HG02840 (cell line): ENCODE data around the gene MCM6.

Experiments used
- ATAC-seq: cut with Tn5 transposase; IDR thresholded peaks from one replicate; pipeline ENCODE4 v1.9.1; 2021; ENCODE audit warnings: mild to moderate bottlenecking, moderate library complexity, moderate number of reproducible peaks; ENCODE audit not compliant: unreplicated experiment, low FRiP score

Gene MCM6

GRCh38 chr2:135870571-135870970 lies 5.7 kb downstream of the MCM6 start:
- ATAC-seq = peak; percentile 49

GRCh38 chr2:135863233-135863632 lies 13.0 kb downstream of the MCM6 start:
- no peak for ATAC-seq

- no peak for ATAC-seq
Observed at GRCh38 chr2:135862718-135863117, 13.5 kb downstream of the MCM6 start.

DNA sequence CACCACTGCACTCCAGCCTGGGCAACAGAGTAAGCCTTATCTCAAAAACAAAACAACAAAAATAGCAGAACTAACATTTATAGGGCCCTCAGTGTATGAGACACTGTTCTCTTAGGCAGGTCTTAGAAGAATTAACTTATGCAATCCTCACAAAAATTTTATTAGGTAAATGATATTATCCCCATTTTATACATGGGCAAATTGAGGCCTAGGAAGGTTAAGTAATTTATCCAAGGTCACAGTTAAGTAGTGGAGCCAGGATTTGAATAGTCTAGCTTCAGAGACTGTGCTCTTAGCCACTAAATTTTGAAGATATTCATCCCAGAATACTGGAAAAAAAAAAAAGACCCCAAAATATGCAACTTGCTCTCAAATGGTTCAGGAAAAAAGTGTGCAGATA lies 22.8 kb downstream of the MCM6 start:
- no peak for ATAC-seq

- ATAC-seq = no peak
Observed at GRCh38 chr2:135851858-135852257, 24.4 kb downstream of the MCM6 start.

- ATAC-seq = no peak
Observed at GRCh38 chr2:135850892-135851668, 25.2 kb downstream of the MCM6 start.

DNA sequence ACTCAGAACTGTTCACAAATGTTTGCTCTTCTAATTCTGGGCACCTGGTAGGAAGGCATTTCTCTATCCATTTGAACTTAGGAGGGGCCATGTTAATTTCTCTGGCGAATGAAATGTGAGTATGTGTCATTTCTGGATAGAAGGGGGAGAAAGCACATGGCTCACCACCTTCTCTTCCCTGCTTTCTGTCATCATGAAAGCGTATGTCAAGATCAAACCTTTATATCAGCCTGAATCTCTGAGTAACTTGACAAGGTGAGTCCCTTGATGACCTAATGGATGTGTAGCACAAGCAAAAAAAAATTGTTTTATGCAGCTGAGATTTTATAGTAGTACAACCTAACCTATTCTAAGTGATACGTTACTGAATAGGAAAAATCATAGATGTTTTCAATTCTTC lies 27.2 kb downstream of the MCM6 start:
- no peak for ATAC-seq

GRCh38 chr2:135845997-135846396 lies 30.2 kb downstream of the MCM6 start:
- ATAC-seq = no peak

DNA sequence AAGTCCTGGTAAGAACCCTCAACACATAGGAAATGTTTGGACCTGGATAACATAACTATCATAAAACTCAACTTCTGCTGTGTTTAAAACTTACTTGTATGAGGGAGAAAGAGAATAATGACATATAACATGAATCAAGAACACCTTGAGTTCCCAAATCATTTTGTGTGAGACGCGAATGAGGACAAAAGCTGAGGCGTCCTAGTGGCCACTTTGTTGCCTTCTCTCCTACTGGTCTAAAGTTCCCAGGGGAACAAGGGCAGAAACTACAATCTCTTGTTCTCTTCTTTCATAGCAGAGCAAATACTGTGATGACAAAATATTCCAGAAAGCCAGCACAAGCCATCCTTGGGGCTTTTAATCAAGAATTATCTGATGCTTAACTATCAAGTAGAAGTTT lies 31.0 kb downstream of the MCM6 start:
- no peak for ATAC-seq

DNA sequence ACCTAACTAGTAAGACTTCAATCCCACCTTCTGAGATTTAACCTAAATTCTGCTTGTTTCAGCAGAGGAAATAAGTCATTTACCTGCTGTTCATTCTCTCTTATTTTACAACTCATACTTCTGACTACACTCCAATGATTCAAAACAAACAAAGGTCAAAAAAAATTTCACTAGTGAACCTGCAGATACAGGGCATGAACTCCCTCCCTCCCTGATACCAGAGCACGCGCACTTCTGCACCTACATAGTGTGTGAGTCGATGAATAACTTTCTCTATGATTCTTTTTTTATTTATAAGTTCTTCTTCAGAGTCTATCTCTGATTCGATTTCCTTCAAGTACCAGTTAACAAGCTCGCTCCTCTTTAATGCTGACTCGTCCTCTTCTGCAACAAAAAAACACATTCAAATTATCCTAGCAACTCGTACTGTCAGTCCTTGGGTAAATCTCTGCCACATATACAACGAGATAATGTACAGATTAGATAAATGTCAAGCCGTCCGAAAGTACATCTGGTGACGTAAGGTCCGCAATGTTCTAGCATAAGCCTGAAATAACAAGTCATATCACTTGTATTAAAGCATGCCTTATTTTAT lies 31.8 kb downstream of the MCM6 start:
- ATAC-seq = no peak

- ATAC-seq = no peak
Observed at GRCh38 chr2:135843671-135844070, 32.6 kb downstream of the MCM6 start.

GRCh38 chr2:135840601-135841000 lies 35.6 kb downstream of the MCM6 start:
- ATAC-seq = no peak

DNA sequence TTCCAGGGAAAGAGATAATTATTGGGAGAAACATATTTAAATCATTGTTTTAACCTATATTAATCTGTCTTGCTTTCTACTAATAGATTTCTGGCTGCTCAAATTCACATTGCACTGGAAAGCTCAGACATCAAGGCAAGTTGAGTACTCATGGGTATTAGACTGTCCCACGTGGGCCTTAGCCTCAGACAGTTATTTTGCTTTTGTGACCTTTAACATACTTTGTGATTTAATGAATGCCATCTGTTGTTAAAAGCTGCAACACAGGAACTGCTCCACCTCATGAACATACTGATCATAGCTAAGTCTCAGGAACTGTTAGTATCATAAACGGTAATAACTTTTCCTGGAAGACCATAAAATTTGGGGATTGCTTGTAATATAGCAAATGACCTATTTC lies 36.5 kb downstream of the MCM6 start:
- ATAC-seq = no peak

DNA sequence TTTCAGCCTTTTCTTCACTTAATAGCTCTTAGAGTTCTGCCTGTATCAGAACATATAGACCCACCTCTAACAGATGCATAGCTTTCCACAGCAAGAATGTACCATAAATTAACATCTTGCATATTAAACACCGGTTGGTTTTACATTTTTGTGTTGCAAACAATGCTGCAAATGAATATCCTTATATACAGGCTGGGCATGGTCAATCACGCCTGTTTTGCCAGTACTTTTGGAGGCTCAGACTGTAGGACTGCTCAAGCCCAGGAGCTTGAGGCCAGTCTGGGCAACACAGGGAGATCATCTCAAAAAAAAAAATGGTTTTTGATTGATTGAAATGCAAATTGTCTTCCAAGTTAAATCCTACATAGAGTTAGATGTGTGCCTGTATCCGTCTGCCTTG lies 37.7 kb downstream of the MCM6 start:
- ATAC-seq = no peak

DNA sequence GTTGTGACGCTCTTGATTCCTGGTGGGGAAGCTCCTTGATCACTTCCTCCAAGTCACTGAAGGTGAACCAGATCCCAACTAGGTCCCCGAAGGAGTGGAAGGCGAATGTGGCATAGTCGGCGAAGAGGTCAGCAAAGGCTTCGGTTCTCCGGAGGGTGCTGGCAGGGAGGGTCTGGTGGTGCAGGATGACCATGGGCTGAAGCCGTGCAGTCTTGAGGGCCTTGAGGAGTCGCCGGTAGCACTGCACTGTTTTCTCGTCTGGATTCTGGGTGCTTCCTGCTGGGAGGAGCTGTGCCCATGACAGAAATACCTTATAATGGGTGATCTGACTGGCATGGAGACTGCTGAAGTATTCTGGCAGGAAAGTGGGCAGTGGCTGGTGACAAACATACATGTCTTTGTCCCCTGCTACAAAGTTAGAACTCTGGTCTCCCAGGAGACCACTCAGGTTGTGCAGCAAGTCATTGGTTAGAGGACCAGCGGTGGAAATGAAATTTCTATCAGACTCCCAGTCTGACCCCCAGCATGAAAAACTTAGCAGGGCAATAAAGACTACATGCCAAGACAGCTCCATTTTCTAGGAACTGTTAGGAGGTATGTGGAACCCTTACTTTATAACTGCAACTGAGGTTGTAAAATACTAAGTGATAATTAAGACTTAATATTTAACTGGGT lies 39.5 kb downstream of the MCM6 start, which contains the start of gene LCT:
LCT (minus strand) TSS at position 589 of the 675 bp plus-strand sequence; CDS start at position 574, 15 bp downstream.
- no peak for ATAC-seq

DNA sequence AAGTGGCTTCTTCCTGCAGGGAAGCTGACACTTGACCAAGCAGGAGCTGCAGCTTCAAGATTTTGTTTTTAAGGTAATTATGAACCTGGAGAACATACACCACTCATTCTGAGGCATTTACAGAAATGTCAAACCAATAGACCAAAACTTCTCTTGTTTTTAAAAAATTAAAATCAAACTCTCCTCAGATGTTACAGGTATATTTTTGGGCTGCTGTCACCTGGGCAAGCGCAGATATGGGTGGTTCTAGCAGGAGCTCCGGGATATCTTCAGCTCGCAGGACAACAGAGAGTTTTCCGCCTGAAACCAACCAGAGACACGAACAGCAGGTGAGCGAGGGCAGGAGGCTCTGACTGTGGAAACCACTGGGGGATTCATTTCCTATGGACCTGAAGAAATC lies 43.4 kb downstream of the MCM6 start:
- no peak for ATAC-seq

DNA sequence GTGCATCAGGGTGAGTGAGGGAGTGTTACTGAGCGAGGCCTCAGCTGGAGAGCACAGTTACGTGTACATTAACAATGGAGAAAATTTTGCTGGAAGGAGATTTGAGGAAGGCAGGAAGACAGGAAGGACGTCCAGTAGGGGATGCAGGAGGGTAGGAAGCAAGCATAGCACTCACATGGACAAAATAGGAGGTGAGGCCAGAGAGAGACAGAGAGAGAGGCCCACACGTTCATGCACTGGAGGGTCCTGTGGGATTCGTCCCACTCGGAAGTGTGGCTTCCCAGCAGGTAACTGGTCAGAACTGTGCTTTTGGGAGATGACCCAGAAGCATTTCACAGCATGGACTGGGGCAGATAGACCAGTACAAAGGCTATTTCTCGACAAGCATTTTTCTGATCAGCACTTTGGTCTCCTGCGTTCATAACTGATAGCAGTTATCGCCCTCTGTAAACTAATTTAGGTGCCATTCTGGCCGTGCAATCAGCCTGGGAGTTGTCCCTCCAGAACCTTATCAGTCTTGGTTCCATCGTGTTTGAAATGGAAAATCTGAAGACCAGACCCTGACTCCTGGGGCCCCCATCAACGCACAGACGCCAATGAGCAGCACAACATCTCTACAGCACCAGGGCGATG lies 44.9 kb downstream of the MCM6 start:
- no peak for ATAC-seq

GRCh38 chr2:135829378-135830135 lies 46.7 kb downstream of the MCM6 start:
- ATAC-seq = no peak

GRCh38 chr2:135826544-135826943 lies 49.7 kb downstream of the MCM6 start:
- no peak for ATAC-seq

- ATAC-seq = no peak
Observed at GRCh38 chr2:135825550-135826176, 50.6 kb downstream of the MCM6 start.
